GM12891 (cell line): ENCODE results near the gene EPS8L1.

Experiments used
- DNase-seq: peaks from one replicate; pipeline ENCODE4 v3.0.0; 2011; ENCODE audit warnings: low spot score; ENCODE audit not compliant: insufficient read length
- FAIRE-seq: peaks from 2 replicates; lab custom pipeline; 2011; peaks lifted over from hg19 to GRCh38; lab: Jason Lieb, UNC
- PAX5 ChIP-seq: IDR thresholded peaks from 2 replicates; pipeline ENCODE4 v1.6.1; 2011; ENCODE audit warnings: low read length, moderate library complexity, mild to moderate bottlenecking; ENCODE audit not compliant: insufficient read depth, severe bottlenecking
- POLR2A ChIP-seq: IDR thresholded peaks from 2 replicates; pipeline ENCODE4 v1.6.1; 2011; ENCODE audit warnings: low read depth, low read length, control low read depth
- POLR2AphosphoS5 ChIP-seq: IDR thresholded peaks from 2 replicates; pipeline ENCODE4 v1.6.1; 2011; ENCODE audit warnings: low read depth, low read length, control low read depth
- POU2F2 ChIP-seq: IDR thresholded peaks from 2 replicates; pipeline ENCODE4 v1.6.1; 2011; ENCODE audit warnings: low read depth, mild to moderate bottlenecking, control low read depth, low read length, moderate library complexity
- SPI1 ChIP-seq: IDR thresholded peaks from 2 replicates; pipeline ENCODE4 v1.6.1; 2011; ENCODE audit warnings: low read depth, low read length, control low read depth
- TAF1 ChIP-seq: IDR thresholded peaks from 2 replicates; pipeline ENCODE4 v1.6.1; 2011; ENCODE audit warnings: low read depth, low read length, control low read depth

EPS8L1 gene

DNA sequence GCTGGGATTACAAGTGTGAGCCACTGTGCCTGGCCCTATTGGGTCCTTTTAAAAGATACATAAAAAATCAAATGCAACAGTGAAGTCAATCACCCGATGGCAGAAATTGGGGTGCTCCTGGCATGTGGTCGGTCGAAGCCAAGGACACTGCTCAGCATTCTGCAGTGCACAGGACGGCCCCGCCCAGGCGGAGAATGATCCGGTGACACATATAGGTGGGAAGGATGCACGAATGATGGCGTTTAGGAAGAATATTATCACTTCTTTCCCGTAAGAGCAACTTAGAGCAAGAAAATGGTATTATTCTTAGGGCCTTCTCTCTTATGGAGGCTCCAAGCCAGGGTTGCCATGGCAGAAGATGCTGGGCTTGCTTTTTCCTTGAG lies 34.4 kb upstream of the EPS8L1 start:
- no peak for DNase-seq
- TF ChIP-seq PAX5 (no peak), POLR2A (no peak), POLR2AphosphoS5 (no peak), TAF1 (no peak)
- FAIRE-seq, result no peak

DNA sequence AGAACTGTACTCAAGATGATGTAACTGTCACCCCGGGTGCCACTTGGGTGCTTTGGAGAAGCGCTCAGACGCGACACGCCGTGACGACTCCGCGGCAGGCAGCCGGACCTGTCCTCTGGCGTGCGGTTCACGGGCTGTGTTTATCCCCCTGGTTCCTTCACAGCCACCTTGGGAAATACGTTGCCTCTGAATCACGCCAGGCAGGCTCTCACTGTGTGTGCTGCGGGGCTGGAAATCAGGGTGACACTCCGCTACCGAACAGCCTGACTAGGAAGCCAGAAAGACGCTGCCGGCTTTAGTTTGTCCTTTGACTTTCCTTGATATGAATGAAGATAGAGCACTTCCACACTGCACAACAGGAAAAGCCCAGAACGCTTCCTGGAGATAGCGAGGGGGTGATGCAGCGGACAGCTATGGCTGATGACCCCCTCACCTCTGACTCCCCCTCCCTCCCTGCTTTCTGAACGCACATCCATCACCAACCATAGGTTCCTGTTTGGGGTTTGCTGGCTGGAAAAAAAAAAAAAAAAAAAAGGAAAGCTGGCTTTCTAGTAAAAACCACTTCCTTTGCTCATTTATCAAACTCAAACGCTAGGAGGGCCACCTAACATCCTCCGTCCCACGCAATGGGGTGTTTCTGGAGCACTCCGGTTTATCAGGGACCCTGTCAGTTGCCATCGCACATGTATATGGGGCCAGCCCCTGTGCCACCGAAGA lies 33.9 kb upstream of the EPS8L1 start:
- TF ChIP-seq POLR2A (no peak), PAX5 (no peak), TAF1 (no peak), POLR2AphosphoS5 (no peak), SPI1 (no peak), POU2F2 (no peak)
- no peak for FAIRE-seq
- no peak for DNase-seq

DNA sequence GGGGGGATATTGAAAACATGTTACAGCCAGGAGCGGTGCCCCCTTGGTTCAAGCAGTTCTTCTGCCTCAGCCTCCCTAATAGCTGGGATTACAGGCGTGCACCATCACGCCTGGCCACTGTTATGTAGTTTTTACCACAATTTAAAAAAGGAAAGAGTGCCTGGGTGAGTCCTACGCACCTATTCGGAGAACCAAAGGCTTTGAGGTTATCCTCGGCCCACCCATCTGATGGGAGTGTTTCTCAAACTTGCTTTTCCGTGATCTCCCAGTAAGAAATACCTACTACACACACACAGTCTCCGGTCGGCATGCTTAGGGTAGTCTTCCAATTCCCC lies 33.4 kb upstream of the EPS8L1 start:
- DNase-seq (no peak), FAIRE-seq (no peak)
- TF ChIP-seq POLR2AphosphoS5 (no peak), SPI1 (no peak)

DNA sequence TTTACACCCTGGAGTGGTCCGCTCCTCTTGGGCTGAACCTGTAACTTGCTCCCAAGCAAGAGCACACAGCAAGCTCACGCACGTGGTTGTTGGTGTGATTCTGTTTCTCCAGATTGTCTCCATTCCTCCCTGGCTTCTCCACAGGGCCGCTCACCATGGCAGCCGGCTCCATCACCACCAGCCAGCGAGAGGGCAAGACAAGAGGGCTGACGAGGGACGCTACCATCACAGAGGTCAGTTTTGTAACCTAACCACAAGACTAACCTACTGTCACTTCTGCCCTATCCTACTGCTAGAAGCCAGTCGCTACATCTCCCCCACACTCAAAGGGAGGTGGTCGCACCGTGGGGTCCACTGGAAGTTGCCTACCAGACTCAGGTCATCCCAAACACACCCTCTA lies 33.0 kb upstream of the EPS8L1 start:
- no peak for DNase-seq
- FAIRE-seq, result no peak
- no peak for TF ChIP-seq POLR2AphosphoS5
- no peak for TF ChIP-seq POU2F2
- no peak for TF ChIP-seq PAX5
- TF ChIP-seq SPI1, result no peak

DNA sequence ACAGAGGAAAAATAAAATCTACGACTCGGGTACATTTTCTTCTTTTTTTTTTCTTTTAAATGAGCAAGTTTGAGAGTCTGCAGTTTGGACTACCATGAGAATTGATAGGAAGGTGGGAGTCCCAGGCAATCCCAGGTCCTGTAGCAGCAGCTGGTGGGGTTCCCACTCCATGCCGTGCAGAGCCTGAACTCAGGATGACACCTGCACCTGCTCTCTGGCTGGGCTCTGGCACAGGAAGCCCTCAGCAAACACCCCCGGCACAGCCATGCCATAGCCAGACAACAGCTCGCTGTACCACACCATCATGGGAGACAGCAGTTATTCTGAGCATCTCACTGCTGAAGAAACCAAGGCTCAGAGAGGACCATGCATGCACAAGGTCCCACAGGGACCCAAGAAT lies 31.4 kb upstream of the EPS8L1 start:
- DNase-seq, result no peak
- TF ChIP-seq POLR2A (no peak), SPI1 (no peak)
- FAIRE-seq, result no peak

DNA sequence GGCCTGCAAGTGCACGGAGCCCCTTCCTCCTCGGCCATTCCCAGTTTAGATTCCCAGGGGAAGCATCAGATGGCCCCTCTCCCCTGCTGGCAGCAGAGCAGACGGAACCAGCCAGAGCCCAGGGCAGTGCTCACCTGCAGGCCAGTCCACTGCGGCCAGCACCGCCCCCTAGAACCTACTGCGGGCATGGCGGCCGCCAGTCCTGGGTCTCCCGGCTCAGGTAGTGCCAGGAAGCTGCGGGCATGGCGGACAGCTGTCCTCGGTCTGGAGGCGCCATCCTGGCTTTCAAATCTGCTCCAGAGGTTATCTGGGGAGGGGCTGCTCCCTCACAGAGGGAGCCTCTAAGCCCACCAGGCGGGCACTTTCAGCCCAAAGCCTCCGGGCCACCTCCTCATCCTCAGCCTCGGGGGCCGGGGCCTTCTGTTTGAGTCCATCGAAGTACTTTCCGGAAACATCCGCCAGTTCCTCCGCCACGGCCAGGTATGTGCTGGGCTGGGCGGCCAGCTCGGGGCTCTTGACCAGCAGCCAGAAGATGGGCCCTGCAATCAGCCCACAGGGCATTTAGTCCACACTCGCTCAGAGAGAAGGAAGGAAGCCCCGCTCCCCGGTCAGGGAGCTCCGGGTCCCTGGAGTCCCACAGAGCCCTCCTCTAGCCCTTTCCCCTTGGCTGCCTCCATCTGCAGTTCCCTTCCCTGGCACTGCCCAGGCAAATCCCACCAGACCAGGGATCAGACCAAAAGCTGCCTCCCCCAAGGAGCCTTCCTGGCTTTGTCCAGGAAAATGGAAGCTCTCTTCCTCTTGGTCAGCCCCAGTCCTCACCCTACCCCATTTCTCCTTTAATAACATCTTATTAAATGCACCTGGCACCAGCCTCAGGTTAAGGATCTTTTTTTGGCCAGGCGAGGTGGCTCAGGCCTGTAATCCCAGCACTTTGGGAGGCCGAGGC lies 30.6 kb upstream of the EPS8L1 start:
- TF ChIP-seq POU2F2 (no peak), TAF1 (no peak), POLR2A (no peak), PAX5 (no peak), SPI1 (no peak), POLR2AphosphoS5 (no peak)
- FAIRE-seq, result no peak

DNA sequence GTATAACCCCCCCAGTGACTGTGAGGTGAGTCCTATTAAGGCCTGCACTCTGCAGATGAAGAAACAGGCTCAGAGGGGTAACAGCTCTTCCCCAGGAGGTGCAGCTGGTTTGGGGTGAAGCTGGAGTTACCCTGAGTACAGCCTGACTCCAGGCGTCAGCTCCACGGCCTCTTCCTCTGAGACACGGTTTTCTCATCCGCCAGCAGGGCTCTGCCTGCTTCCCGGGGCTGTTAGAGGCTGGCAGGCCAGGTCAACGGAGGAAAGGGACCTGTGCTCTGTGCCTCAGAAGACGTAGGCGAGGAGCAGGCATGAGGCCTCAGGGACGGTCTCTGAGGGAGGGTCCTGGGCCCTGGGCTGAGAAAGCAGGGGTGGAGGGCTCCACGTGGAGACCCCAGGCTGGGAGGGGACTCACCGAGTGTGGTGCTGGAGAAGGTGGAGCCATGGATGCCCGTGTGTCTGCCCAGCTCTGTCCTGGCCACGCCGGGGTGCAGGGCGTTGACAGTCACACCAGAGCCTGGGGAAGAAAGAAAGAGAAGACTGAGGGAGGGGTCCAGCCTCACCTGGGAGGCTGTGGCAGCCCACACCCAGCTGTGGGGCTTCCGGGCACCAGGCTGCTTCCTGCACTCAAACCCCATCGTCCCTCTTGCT lies 28.6 kb upstream of the EPS8L1 start:
- DNase-seq, result no peak
- TF ChIP-seq POLR2AphosphoS5, result no peak
- no peak for FAIRE-seq

More for the DNA sequence above, 30.6 kb upstream of the EPS8L1 start:
- DNase-seq, result no peak

DNA sequence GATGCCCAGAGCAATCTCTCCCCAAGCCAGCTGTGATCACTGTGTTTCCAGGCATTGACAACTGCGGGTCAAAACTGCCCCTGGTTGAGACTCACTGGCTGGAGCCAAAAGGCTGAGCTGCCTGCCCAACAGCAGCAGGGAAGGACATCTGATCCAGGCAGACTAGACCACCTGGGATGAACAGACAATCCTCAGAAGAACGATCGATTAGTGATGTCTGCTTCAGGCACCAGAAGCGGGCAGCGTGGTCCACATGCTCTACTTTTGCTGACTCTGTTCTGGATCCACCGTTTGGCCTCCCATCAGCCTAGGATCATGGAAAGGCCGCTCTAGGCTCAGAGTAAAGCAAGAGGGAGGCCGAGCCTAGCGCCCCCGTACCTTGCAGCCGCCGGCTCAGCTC lies 27.7 kb upstream of the EPS8L1 start:
- TF ChIP-seq SPI1, result no peak
- TF ChIP-seq TAF1, result no peak
- no peak for TF ChIP-seq POLR2AphosphoS5
- no peak for TF ChIP-seq POU2F2
- TF ChIP-seq POLR2A, result no peak
- TF ChIP-seq PAX5, result no peak
- FAIRE-seq (no peak), DNase-seq (no peak)

DNA sequence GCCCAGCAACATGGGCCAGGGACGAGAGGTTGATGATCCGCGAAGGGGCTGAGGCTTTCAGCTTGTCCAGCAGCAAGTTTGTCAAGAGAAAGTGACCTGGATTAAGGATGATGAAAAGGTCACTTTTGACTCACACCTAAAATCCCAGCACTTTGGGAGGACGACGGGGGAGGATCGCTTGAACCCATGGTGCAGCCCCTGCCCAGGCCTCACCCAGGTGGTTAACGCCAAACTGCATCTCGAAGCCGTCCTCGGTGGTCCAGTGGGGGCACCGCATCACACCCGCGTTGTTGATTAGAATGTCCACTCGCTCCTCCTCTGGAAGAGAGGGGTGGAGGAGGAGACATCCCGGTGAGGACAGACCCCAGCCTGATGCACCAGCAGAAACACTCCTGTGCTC lies 27.2 kb upstream of the EPS8L1 start:
- FAIRE-seq (no peak), DNase-seq (no peak)
- no peak for TF ChIP-seq POLR2A
- TF ChIP-seq POLR2AphosphoS5, result no peak

DNA sequence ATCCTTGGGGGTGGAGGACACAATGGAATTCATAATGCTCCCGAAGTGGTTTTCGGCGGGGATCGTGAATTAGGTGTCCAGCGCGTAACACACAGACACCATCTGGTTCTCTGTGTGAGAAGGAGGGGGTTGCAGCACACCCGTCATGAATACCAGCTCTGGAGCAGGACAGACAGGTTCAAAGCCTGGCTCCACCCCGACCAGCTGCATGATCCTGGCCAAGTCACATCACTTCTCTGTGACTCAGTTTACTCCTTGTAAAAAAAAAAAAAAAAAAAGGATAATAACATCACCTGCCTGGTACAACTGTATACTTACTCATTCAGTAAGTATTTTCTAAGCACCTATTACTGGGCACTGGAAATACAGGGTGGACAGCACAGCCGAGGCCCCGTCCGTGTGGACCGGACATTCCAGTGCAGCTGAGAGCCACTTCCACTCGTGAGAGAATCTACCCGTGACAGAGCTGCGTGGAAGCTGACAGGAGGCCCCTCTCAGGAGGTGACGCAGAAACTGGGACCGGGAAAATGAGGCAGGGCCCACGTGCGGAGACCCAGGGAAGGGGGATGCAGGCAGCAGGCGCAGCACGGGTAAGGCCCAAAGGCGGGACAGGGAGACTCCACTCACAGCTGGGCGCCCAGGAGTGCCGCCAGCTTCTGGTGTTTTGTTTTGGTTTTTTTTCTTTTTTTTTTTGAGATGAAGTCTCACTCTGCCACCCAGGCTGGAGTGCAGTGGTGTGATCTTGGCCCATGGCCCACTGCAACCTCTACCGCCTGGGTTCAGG lies 24.7 kb upstream of the EPS8L1 start:
- no peak for FAIRE-seq
- TF ChIP-seq POU2F2 (no peak), PAX5 (no peak), POLR2AphosphoS5 (no peak), TAF1 (no peak), POLR2A (no peak), SPI1 (no peak)
- no peak for DNase-seq
